Neural cell (in vitro differentiated cells): ENCODE measurements around the gene PLOD2. TPM values are rescaled to one million over a fixed set of nuclear protein-coding genes. Genes with fewer than 3 reads are reported as not detected.

Source experiments
- H2AFZ ChIP-seq: fragments of 200-600, 300-800 bp; sonication (generic), shearing (Covaris generic); 2 replicates; pipeline ENCODE4 v1.6.0; 2014; ENCODE audit warnings: low read depth, mild to moderate bottlenecking, antibody characterized with exemption, low read length, moderate library complexity
- H3F3A ChIP-seq: fragments of 200-600 bp; shearing (Covaris generic); 2 replicates; pipeline ENCODE4 v1.6.1; 2016; ENCODE audit warnings: mild to moderate bottlenecking, moderate library complexity, mixed read lengths, antibody characterized with exemption, low read length; ENCODE audit not compliant: insufficient read depth, poor library complexity, severe bottlenecking
- H3K27ac ChIP-seq: fragments of 200-600, 300-800 bp; sonication (generic), shearing (Covaris generic); 2 replicates; pipeline ENCODE4 v1.5.1; 2014; ENCODE audit warnings: mild to moderate bottlenecking, low read length, moderate library complexity
- H3K27me3 ChIP-seq: fragments of 300-800, 200-600 bp; sonication (generic), shearing (Covaris generic); 2 replicates; pipeline ENCODE4 v1.6.0; 2014; ENCODE audit warnings: mild to moderate bottlenecking, low read depth, low read length, moderate library complexity; ENCODE audit not compliant: insufficient read depth
- H3K36me3 ChIP-seq: fragments of 300-800, 200-600 bp; sonication (generic), shearing (Covaris generic); 2 replicates; pipeline ENCODE4 v1.5.1; 2014; ENCODE audit warnings: mild to moderate bottlenecking, antibody characterized with exemption, low read length, moderate library complexity; ENCODE audit not compliant: insufficient read depth
- H3K4me2 ChIP-seq: fragments of 300-800, 200-600 bp; sonication (generic), shearing (Covaris generic); 2 replicates; pipeline ENCODE4 v1.6.0; 2014; ENCODE audit warnings: mild to moderate bottlenecking, low read length
- H3K4me3 ChIP-seq: fragments of 300-800, 200-600 bp; sonication (generic), shearing (Covaris generic); 2 replicates; pipeline ENCODE4 v1.5.1; 2014; ENCODE audit warnings: mild to moderate bottlenecking, low read length, moderate library complexity
- H3K79me2 ChIP-seq: fragments of 200-600 bp; shearing (Covaris generic); replicated peaks from 2 replicates; pipeline ENCODE4 v1.6.0; 2014; ENCODE audit warnings: mild to moderate bottlenecking, low read length, moderate library complexity; ENCODE audit not compliant: insufficient read depth
- H3K9ac ChIP-seq: fragments of 300-800, 200-600 bp; sonication (generic), shearing (Covaris generic); 2 replicates; pipeline ENCODE4 v1.6.1; 2016; ENCODE audit warnings: mild to moderate bottlenecking, low read length, mixed read lengths
- H3K9me2 ChIP-seq: fragments of 200-600 bp; shearing (Covaris generic); 2 replicates; pipeline ENCODE4 v1.6.1; 2016; ENCODE audit warnings: mild to moderate bottlenecking, low read length, mixed read lengths; ENCODE audit not compliant: insufficient read depth
- H3K9me3 ChIP-seq: fragments of 200-600, 300-800 bp; sonication (generic), shearing (Covaris generic); 2 replicates; pipeline ENCODE4 v1.6.1; 2016; ENCODE audit warnings: mild to moderate bottlenecking, mixed run types, low read length, moderate library complexity, mixed read lengths
- H4K20me1 ChIP-seq: fragments of 200-600 bp; shearing (Covaris generic); 2 replicates; pipeline ENCODE4 v1.6.1; 2016; ENCODE audit warnings: mild to moderate bottlenecking, mixed run types; ENCODE audit not compliant: insufficient read depth
- EP300 ChIP-seq: fragments of 450-650 bp; conservative IDR thresholded peaks from 2 replicates; pipeline ENCODE4 v1.6.1; 2014; ENCODE audit warnings: antibody characterized with exemption, mild to moderate bottlenecking, moderate library complexity; ENCODE audit not compliant: poor library complexity, severe bottlenecking
- EZH2 ChIP-seq: fragments of 200-600, 300-800 bp; shearing (Covaris generic), sonication (generic); IDR thresholded peaks from 2 replicates; pipeline ENCODE4 v1.6.1; 2014; ENCODE audit warnings: antibody characterized with exemption, low read length, borderline replicate concordance, mild to moderate bottlenecking; ENCODE audit not compliant: insufficient read depth, poor library complexity, severe bottlenecking
- MXI1 ChIP-seq: fragments of 450-650 bp; conservative IDR thresholded peaks from 2 replicates; pipeline ENCODE4 v1.6.1; 2014; ENCODE audit warnings: antibody characterized with exemption, mild to moderate bottlenecking; ENCODE audit not compliant: poor library complexity, severe bottlenecking
- POLR2AphosphoS5 ChIP-seq: IDR thresholded peaks from 2 replicates; pipeline ENCODE4 v1.6.1; 2012
- RAD21 ChIP-seq: fragments of 450-650 bp; conservative IDR thresholded peaks from 2 replicates; pipeline ENCODE4 v1.6.1; 2014; ENCODE audit warnings: antibody characterized with exemption, mild to moderate bottlenecking, moderate library complexity
- SMC3 ChIP-seq: fragments of 450-650 bp; conservative IDR thresholded peaks from 2 replicates; pipeline ENCODE4 v1.6.1; 2014; ENCODE audit warnings: antibody characterized with exemption, mild to moderate bottlenecking, moderate library complexity; ENCODE audit not compliant: poor library complexity
- TAF1 ChIP-seq: IDR thresholded peaks from 2 replicates; pipeline ENCODE4 v1.6.1; 2012; ENCODE audit warnings: low read depth
- polyA plus RNA-seq: library from polyadenylated mRNA; depleted of rRNA; stranded (reverse); fragments of >200 nt; gene quantifications from 2 replicates; pipeline ENCODE4 v1.2.3, GENCODE V29; 2014
- TF ChIP-seq, protein P1 (sequence below): fragments of 450-650 bp; IDR thresholded peaks from 2 replicates; pipeline ENCODE4 v1.5.1; 2014; ENCODE audit warnings: antibody characterized with exemption, mild to moderate bottlenecking, moderate library complexity; ENCODE audit not compliant: poor library complexity, severe bottlenecking
- TF ChIP-seq, protein P2 (sequence below): IDR thresholded peaks from 2 replicates; pipeline ENCODE4 v1.6.1; 2012; ENCODE audit warnings: borderline replicate concordance

The PLOD2 gene
- polyA plus RNA-seq, 1 donor from 2014 or later: 5.6 TPM

DNA sequence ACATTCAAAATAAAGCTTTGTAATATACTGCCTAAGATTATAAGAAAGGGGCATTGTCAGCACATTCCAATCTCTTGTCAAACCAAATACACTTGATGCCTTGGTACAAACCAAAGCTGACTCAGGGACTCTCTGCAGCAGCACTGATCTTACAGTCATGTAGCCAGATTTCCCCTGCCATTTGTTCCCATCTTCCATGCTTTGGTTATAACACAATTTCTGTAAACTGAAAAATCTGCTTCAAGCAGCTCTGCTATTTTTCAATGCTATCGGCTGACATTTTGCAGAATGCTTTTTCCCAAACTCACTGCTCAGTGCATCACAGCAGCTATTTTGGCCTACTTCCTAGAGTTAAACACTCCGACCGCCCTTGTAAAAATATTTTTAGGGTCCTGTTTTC lies 18.2 kb downstream of the PLOD2 start:
- H3K9ac ChIP-seq: no peak overlapping the region

DNA sequence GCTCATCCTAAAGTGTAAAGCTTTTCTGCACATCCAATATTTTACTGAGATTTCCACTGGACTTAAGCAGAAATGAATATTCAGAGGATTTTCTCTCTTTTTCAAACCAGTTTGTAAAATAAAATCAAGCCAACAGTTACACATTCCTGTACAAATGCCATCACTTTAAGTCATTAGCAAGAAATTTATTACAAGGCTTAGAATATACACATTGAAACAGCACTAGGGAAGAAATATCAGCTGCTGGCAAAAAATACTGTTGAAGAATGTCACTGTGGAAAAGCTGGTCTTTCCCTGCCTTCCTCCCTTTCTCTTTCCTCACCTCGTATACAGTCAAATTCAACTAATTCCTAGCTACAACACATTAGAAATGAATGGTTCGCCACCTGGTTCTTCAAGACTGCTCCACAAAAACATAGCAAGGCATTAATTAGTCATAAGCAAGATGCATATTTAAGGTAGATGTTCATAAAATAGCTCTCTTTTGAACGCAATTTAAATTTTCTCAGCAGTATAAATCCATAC lies 21.3 kb downstream of the PLOD2 start:
- H3K27ac ChIP-seq: no peak overlapping the region
- no peaks in the 10 kb centered on the region for H3F3A ChIP-seq
- H3K4me2 ChIP-seq: no peak overlapping the region
- no peaks in the 10 kb centered on the region for H4K20me1 ChIP-seq
- H3K36me3 ChIP-seq: no peaks in the 10 kb centered on the region
- no peak overlapping the region for H3K9ac ChIP-seq
- TF ChIP-seq EZH2 (no peak), TAF1 (no peak), SMC3 (no peak), MXI1 (no peak), RAD21 (no peak)
- TF ChIP-seq, protein P1, sequence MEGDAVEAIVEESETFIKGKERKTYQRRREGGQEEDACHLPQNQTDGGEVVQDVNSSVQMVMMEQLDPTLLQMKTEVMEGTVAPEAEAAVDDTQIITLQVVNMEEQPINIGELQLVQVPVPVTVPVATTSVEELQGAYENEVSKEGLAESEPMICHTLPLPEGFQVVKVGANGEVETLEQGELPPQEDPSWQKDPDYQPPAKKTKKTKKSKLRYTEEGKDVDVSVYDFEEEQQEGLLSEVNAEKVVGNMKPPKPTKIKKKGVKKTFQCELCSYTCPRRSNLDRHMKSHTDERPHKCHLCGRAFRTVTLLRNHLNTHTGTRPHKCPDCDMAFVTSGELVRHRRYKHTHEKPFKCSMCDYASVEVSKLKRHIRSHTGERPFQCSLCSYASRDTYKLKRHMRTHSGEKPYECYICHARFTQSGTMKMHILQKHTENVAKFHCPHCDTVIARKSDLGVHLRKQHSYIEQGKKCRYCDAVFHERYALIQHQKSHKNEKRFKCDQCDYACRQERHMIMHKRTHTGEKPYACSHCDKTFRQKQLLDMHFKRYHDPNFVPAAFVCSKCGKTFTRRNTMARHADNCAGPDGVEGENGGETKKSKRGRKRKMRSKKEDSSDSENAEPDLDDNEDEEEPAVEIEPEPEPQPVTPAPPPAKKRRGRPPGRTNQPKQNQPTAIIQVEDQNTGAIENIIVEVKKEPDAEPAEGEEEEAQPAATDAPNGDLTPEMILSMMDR: no peak
- H3K4me3 ChIP-seq: no peak overlapping the region
- no peaks in the 10 kb centered on the region for H3K9me3 ChIP-seq
- H3K27me3 ChIP-seq: no peaks in the 10 kb centered on the region
- H3K9me2 ChIP-seq: no peaks in the 10 kb centered on the region
- H3K79me2 ChIP-seq: no peaks in the 10 kb centered on the region
- no peak overlapping the region for H2AFZ ChIP-seq

More for the DNA sequence above, 18.2 kb downstream of the PLOD2 start:
- Histone ChIP-seq H3K4me3 (no peak overlapping the region), H3K4me2 (no peak overlapping the region), H3K9me3 (no peaks in the 10 kb centered on the region), H2AFZ (no peak overlapping the region), H3K27ac (no peak overlapping the region), H3K36me3 (no peaks in the 10 kb centered on the region), H3K27me3 (no peaks in the 10 kb centered on the region), H3K79me2 (no peaks in the 10 kb centered on the region), H3F3A (no peaks in the 10 kb centered on the region), H3K9me2 (no peaks in the 10 kb centered on the region), H4K20me1 (no peaks in the 10 kb centered on the region)
- TF ChIP-seq EZH2: no peak
- TF ChIP-seq, protein P1: no peak
- TF ChIP-seq POLR2AphosphoS5: no peak
- no peak for TF ChIP-seq SMC3
- no peak for TF ChIP-seq RAD21

DNA sequence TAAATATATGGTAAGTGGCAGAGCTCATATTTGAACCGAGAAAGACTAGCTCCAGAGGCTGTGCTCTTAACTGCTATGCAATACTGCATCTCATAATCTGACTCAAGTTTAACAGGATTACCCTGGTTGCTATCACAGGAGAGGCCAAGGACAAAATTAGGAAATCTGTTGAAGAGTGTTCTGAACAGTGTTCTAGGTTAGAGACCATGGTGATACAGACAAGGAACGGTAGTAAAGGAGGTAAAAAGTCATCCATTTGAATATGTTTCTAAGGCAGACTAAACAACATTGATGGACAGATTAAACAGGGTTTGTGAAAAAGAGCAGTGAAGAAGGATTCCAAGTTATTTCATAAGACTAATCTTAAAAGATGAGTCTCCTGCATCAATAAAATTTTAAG lies 22.1 kb downstream of the PLOD2 start:
- TF ChIP-seq MXI1 (no peak), EP300 (no peak), EZH2 (no peak), SMC3 (no peak), TAF1 (no peak), POLR2AphosphoS5 (no peak), RAD21 (no peak)
- TF ChIP-seq, protein P2, sequence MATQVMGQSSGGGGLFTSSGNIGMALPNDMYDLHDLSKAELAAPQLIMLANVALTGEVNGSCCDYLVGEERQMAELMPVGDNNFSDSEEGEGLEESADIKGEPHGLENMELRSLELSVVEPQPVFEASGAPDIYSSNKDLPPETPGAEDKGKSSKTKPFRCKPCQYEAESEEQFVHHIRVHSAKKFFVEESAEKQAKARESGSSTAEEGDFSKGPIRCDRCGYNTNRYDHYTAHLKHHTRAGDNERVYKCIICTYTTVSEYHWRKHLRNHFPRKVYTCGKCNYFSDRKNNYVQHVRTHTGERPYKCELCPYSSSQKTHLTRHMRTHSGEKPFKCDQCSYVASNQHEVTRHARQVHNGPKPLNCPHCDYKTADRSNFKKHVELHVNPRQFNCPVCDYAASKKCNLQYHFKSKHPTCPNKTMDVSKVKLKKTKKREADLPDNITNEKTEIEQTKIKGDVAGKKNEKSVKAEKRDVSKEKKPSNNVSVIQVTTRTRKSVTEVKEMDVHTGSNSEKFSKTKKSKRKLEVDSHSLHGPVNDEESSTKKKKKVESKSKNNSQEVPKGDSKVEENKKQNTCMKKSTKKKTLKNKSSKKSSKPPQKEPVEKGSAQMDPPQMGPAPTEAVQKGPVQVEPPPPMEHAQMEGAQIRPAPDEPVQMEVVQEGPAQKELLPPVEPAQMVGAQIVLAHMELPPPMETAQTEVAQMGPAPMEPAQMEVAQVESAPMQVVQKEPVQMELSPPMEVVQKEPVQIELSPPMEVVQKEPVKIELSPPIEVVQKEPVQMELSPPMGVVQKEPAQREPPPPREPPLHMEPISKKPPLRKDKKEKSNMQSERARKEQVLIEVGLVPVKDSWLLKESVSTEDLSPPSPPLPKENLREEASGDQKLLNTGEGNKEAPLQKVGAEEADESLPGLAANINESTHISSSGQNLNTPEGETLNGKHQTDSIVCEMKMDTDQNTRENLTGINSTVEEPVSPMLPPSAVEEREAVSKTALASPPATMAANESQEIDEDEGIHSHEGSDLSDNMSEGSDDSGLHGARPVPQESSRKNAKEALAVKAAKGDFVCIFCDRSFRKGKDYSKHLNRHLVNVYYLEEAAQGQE: no peak
- TF ChIP-seq, protein P1: no peak
- H4K20me1 ChIP-seq: no peaks in the 10 kb centered on the region
- no peaks in the 10 kb centered on the region for H3K79me2 ChIP-seq

More for the DNA sequence above, 22.1 kb downstream of the PLOD2 start:
- Histone ChIP-seq H3K9me3 (no peaks in the 10 kb centered on the region), H3F3A (no peaks in the 10 kb centered on the region), H3K36me3 (no peaks in the 10 kb centered on the region), H3K27me3 (no peaks in the 10 kb centered on the region), H3K9ac (no peak overlapping the region), H3K9me2 (no peaks in the 10 kb centered on the region), H3K4me2 (no peak overlapping the region), H2AFZ (no peak overlapping the region), H3K27ac (no peak overlapping the region), H3K4me3 (no peak overlapping the region)
